H9 (cell line): ENCODE measurements around the gene TRNAU1AP. TPM values are rescaled to one million over a fixed set of nuclear protein-coding genes. Genes with fewer than 3 reads are reported as not detected.

Source experiments
- DNase-seq: peaks from one replicate; pipeline ENCODE4 v3.0.0-alpha.2; 2017
- H2AFZ ChIP-seq: one replicate; pipeline ENCODE4 v1.6.1; 2013; ENCODE audit warnings: mild to moderate bottlenecking, low read length, control low read depth, moderate library complexity
- H2AK5ac ChIP-seq: 2 replicates; pipeline ENCODE4 v1.6.1; 2013; ENCODE audit warnings: low read length, control low read depth, mixed read lengths; ENCODE audit not compliant: insufficient read length
- H2BK120ac ChIP-seq: one replicate; pipeline ENCODE4 v1.6.1; 2013; ENCODE audit warnings: low read depth, mild to moderate bottlenecking, low read length, control low read depth, inconsistent platforms; ENCODE audit not compliant: poor library complexity, severe bottlenecking
- H2BK12ac ChIP-seq: 2 replicates; pipeline ENCODE4 v1.6.1; 2013; ENCODE audit warnings: low read length, control low read depth, mixed read lengths, low read depth; ENCODE audit not compliant: insufficient read length
- H2BK15ac ChIP-seq: 2 replicates; pipeline ENCODE4 v1.6.1; 2013; ENCODE audit warnings: low read depth, low read length, control low read depth
- H2BK20ac ChIP-seq: one replicate; pipeline ENCODE4 v1.6.1; 2013; ENCODE audit warnings: low read depth, mild to moderate bottlenecking, low read length, control low read depth, inconsistent platforms; ENCODE audit not compliant: poor library complexity, severe bottlenecking
- H2BK5ac ChIP-seq: 2 replicates; pipeline ENCODE4 v1.6.1; 2013; ENCODE audit warnings: low read length, control low read depth, mixed read lengths; ENCODE audit not compliant: insufficient read length
- H3K14ac ChIP-seq: 2 replicates; pipeline ENCODE4 v1.6.1; 2013; ENCODE audit warnings: low read length, control low read depth; ENCODE audit not compliant: insufficient read depth
- H3K18ac ChIP-seq: 2 replicates; pipeline ENCODE4 v1.6.1; 2013; ENCODE audit warnings: low read depth, mild to moderate bottlenecking, mixed read lengths, low read length, control low read depth; ENCODE audit not compliant: insufficient read length
- H3K23ac ChIP-seq: 2 replicates; pipeline ENCODE4 v1.6.1; 2013; ENCODE audit warnings: low read length, control low read depth, mixed read lengths, low read depth; ENCODE audit not compliant: insufficient read length
- H3K23me2 ChIP-seq: 2 replicates; pipeline ENCODE4 v1.6.1; 2013; ENCODE audit warnings: low read depth, mild to moderate bottlenecking, mixed read lengths, low read length, control low read depth; ENCODE audit not compliant: insufficient read length, poor library complexity, severe bottlenecking
- H3K27ac ChIP-seq: 2 replicates; pipeline ENCODE4 v1.5.1; 2013; ENCODE audit warnings: low read length, control low read depth, mixed read lengths, low read depth; ENCODE audit not compliant: insufficient read length
- H3K27me3 ChIP-seq: 2 replicates; pipeline ENCODE4 v1.6.1; 2013; ENCODE audit warnings: low read length, control low read depth, inconsistent platforms; ENCODE audit not compliant: insufficient read depth
- H3K4ac ChIP-seq: 2 replicates; pipeline ENCODE4 v1.6.1; 2013; ENCODE audit warnings: low read depth, mild to moderate bottlenecking, control low read depth, inconsistent platforms, low read length, moderate library complexity
- H3K4me1 ChIP-seq: 2 replicates; pipeline ENCODE4 v1.6.1; 2013; ENCODE audit warnings: low read length, control low read depth, inconsistent platforms; ENCODE audit not compliant: insufficient read depth
- H3K4me2 ChIP-seq: 2 replicates; pipeline ENCODE4 v1.6.1; 2013; ENCODE audit warnings: low read length, control low read depth, mixed read lengths; ENCODE audit not compliant: insufficient read length, insufficient read depth
- H3K56ac ChIP-seq: 2 replicates; pipeline ENCODE4 v1.6.1; 2013; ENCODE audit warnings: low read depth, mild to moderate bottlenecking, mixed read lengths, low read length, control low read depth; ENCODE audit not compliant: insufficient read length
- H3K79me1 ChIP-seq: 2 replicates; pipeline ENCODE4 v1.6.1; 2013; ENCODE audit warnings: low read depth, mild to moderate bottlenecking, moderate library complexity, low read length, control low read depth, inconsistent platforms; ENCODE audit not compliant: insufficient read depth, poor library complexity, severe bottlenecking
- H3K79me2 ChIP-seq: 2 replicates; pipeline ENCODE4 v1.6.1; 2013; ENCODE audit warnings: low read length, control low read depth, inconsistent platforms; ENCODE audit not compliant: insufficient read depth
- H3K9ac ChIP-seq: 2 replicates; pipeline ENCODE4 v1.6.1; 2013; ENCODE audit warnings: low read length, control low read depth, mixed read lengths; ENCODE audit not compliant: insufficient read length; ENCODE audit errors: extremely low read depth
- H3K9me3 ChIP-seq: one replicate; pipeline ENCODE4 v1.6.1; 2013; ENCODE audit warnings: low read depth, low read length, inconsistent platforms; ENCODE audit not compliant: control insufficient read depth
- H3T11ph ChIP-seq: one replicate; pipeline ENCODE4 v1.6.1; 2013; ENCODE audit warnings: mild to moderate bottlenecking, low read length, control low read depth, inconsistent platforms
- H4K20me1 ChIP-seq: one replicate; pipeline ENCODE4 v1.6.1; 2013; ENCODE audit not compliant: control insufficient read depth, insufficient read length, insufficient read depth
- H4K5ac ChIP-seq: 2 replicates; pipeline ENCODE4 v1.6.1; 2013; ENCODE audit warnings: low read depth, mild to moderate bottlenecking, mixed read lengths, low read length, control low read depth; ENCODE audit not compliant: insufficient read length
- H4K8ac ChIP-seq: replicated peaks from 2 replicates; pipeline ENCODE4 v1.6.1; 2013; ENCODE audit warnings: low read length, control low read depth, mixed read lengths, low read depth; ENCODE audit not compliant: insufficient read length
- H4K91ac ChIP-seq: 2 replicates; pipeline ENCODE4 v1.6.1; 2013; ENCODE audit warnings: low read depth, mild to moderate bottlenecking, moderate library complexity, mixed read lengths, low read length, control low read depth; ENCODE audit not compliant: insufficient read length
- H3K27ac Mint-ChIP-seq, 3 experiments: 2 replicates in 2 of 3; 3 replicates in 1 of 3; pipeline ENCODE4 v1.8.0; 2020 to 2021; ENCODE audit warnings: mixed read lengths in 3 of 3, mild to moderate bottlenecking in 1 of 3, moderate library complexity in 1 of 3
- H3K27me3 Mint-ChIP-seq: 2 replicates; pipeline ENCODE4 v1.8.0; 2021; ENCODE audit warnings: low read depth, mild to moderate bottlenecking, moderate library complexity, mixed read lengths
- H3K36me3 Mint-ChIP-seq, 3 experiments: 2 replicates in 2 of 3; 3 replicates in 1 of 3; pipeline ENCODE4 v1.8.0; 2020 to 2021; ENCODE audit warnings: low read depth in 3 of 3, mixed read lengths in 3 of 3; ENCODE audit not compliant: insufficient read depth in 1 of 3
- H3K4me1 Mint-ChIP-seq, 2 experiments: 2 replicates each; pipeline ENCODE4 v1.8.0; 2020; ENCODE audit warnings: mixed read lengths in 2 of 2
- H3K4me3 Mint-ChIP-seq, 2 experiments: 2 replicates in 1 of 2; 3 replicates in 1 of 2; pipeline ENCODE4 v1.8.0; 2020 to 2021; ENCODE audit warnings: mild to moderate bottlenecking in 2 of 2, mixed read lengths in 2 of 2, moderate library complexity in 1 of 2
- H3K9me3 Mint-ChIP-seq, 2 experiments: 2 replicates in 1 of 2; 3 replicates in 1 of 2; pipeline ENCODE4 v1.8.0; 2020; ENCODE audit warnings: mild to moderate bottlenecking in 2 of 2, mixed read lengths in 2 of 2, moderate library complexity in 1 of 2
- WGBS: extraction: QIAGEN DNeasy Blood & Tissue Kit; methylation state at CpG from one replicate; pipeline ENCODE4 v1.1.7; 2013; ENCODE audit warnings: missing lambda C conversion rate, low lambda C conversion rate, mixed read lengths; ENCODE audit not compliant: insufficient read length; ENCODE audit errors: extremely low coverage; 5-methylcytosine and 5-hydroxymethylcytosine counted together
- total RNA-seq: library from RNA; stranded (reverse); gene quantifications from 2 replicates; pipeline ENCODE4 v1.2.1, GENCODE V29; 2021
- TF ChIP-seq, protein P1 (sequence below): fragments of 200-600 bp; sonication (generic); conservative IDR thresholded peaks from 3 replicates; pipeline ENCODE4 v1.8.0; 2021; ENCODE audit warnings: antibody characterized with exemption, mild to moderate bottlenecking

The TRNAU1AP gene
- total RNA-seq, 1 experiment from 2014 or later, result 45.0 TPM

DNA sequence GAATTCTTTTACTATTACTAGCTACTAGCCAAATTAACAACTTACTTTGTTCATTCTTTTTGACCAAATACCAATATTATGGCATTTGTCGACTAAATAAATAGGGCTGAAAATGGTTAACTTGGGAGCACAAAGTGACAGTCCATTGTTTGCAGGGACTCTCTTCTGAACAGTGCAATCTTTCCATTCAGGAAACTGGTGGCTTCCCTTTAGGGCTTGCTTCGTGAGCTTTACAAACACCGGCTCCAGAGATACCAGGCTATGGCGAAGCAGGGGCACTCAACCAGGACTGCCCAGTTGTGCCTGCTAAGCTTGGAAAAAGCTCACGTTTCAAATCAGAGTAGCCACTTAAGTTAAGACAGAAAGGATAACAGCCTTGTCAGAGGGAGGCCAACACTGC lies 51.5 kb downstream of the TRNAU1AP start:
- no peak overlapping the region for H4K8ac ChIP-seq
- H3K27me3 ChIP-seq, result no peaks in the 10 kb centered on the region
- no peak overlapping the region for H3K14ac ChIP-seq
- H4K20me1 ChIP-seq, result no peaks in the 10 kb centered on the region
- Mint-ChIP-seq H3K4me3 (no peak overlapping the region), H3K27ac (no peak overlapping the region), H3K27me3 (no peaks in the 10 kb centered on the region), H3K4me1 (peaks cover 5 to 19% of the 10 kb centered on the region in 2 experiments), H3K9me3 (no peaks in the 10 kb centered on the region), H3K36me3 (peaks cover 5 to 28% (median 15%) of the 10 kb centered on the region in 3 experiments)
- no peaks in the 10 kb centered on the region for H3K79me1 ChIP-seq
- WGBS, result no CpG with 5 or more reads among the region's 5 CpGs
- no peak overlapping the region for H3K27ac ChIP-seq
- no peak overlapping the region for H3K4me2 ChIP-seq
- H3K9ac ChIP-seq, result no peak overlapping the region
- H2BK20ac ChIP-seq, result no peak overlapping the region
- H3K79me2 ChIP-seq, result no peaks in the 10 kb centered on the region
- no peak overlapping the region for H4K5ac ChIP-seq
- H3K23ac ChIP-seq, result no peak overlapping the region
- H2AFZ ChIP-seq, result no peak overlapping the region
- TF ChIP-seq, protein P1, sequence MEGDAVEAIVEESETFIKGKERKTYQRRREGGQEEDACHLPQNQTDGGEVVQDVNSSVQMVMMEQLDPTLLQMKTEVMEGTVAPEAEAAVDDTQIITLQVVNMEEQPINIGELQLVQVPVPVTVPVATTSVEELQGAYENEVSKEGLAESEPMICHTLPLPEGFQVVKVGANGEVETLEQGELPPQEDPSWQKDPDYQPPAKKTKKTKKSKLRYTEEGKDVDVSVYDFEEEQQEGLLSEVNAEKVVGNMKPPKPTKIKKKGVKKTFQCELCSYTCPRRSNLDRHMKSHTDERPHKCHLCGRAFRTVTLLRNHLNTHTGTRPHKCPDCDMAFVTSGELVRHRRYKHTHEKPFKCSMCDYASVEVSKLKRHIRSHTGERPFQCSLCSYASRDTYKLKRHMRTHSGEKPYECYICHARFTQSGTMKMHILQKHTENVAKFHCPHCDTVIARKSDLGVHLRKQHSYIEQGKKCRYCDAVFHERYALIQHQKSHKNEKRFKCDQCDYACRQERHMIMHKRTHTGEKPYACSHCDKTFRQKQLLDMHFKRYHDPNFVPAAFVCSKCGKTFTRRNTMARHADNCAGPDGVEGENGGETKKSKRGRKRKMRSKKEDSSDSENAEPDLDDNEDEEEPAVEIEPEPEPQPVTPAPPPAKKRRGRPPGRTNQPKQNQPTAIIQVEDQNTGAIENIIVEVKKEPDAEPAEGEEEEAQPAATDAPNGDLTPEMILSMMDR, result no peak
- H3K9me3 ChIP-seq, result no peaks in the 10 kb centered on the region
- DNase-seq, result no peak
- H4K91ac ChIP-seq, result no peak overlapping the region
- no peaks in the 10 kb centered on the region for H3K23me2 ChIP-seq
- H2BK12ac ChIP-seq, result no peak overlapping the region
- no peak overlapping the region for H3K56ac ChIP-seq
- H2BK5ac ChIP-seq, result no peak overlapping the region
- H2BK15ac ChIP-seq, result no peak overlapping the region
- no peak overlapping the region for H2BK120ac ChIP-seq
- no peak overlapping the region for H3K4ac ChIP-seq
- no peak overlapping the region for H3T11ph ChIP-seq
- H2AK5ac ChIP-seq, result no peak overlapping the region
- H3K4me1 ChIP-seq, result no peaks in the 10 kb centered on the region
- H3K18ac ChIP-seq, result no peak overlapping the region
